IPS-18a (cell line): ENCODE measurements around the gene ECSIT.

Experiments used
- H3K27ac ChIP-seq: one replicate; pipeline ENCODE4 v1.5.1; 2013; ENCODE audit warnings: low read length
- H3K27me3 ChIP-seq: one replicate; pipeline ENCODE4 v1.6.1; 2013; ENCODE audit warnings: mild to moderate bottlenecking, low read length; ENCODE audit not compliant: control insufficient read depth, insufficient read depth
- H3K36me3 ChIP-seq: one replicate; pipeline ENCODE4 v1.6.1; 2013; ENCODE audit warnings: low read depth, low read length; ENCODE audit not compliant: control insufficient read depth
- H3K4me1 ChIP-seq: one replicate; pipeline ENCODE4 v1.6.1; 2013; ENCODE audit warnings: low read depth, low read length; ENCODE audit not compliant: control insufficient read depth
- H3K4me3 ChIP-seq: one replicate; pipeline ENCODE4 v1.5.1; 2013; ENCODE audit warnings: low read length
- H3K9ac ChIP-seq: one replicate; pipeline ENCODE4 v1.6.1; 2013; ENCODE audit warnings: mild to moderate bottlenecking, low read length, moderate library complexity
- H3K9me3 ChIP-seq: one replicate; pipeline ENCODE4 v1.6.1; 2013; ENCODE audit warnings: low read depth, low read length; ENCODE audit not compliant: control insufficient read depth

ECSIT gene

GRCh38 chr19:11541238-11541637 is 12.3 kb upstream of the ECSIT start:
- H3K9ac ChIP-seq = no peak overlapping the region

GRCh38 chr19:11540645-11541044 is 11.7 kb upstream of the ECSIT start:
- H3K27me3 ChIP-seq = no peaks in the 10 kb centered on the region
- H3K4me3 ChIP-seq = peak overlapping the region; percentile 31
- H3K27ac ChIP-seq = no peak overlapping the region
- no peak overlapping the region for H3K9ac ChIP-seq
- no peaks in the 10 kb centered on the region for H3K36me3 ChIP-seq
- H3K9me3 ChIP-seq = no peaks in the 10 kb centered on the region
- H3K4me1 ChIP-seq = peaks cover 11% of the 10 kb centered on the region

More at GRCh38 chr19:11541238-11541637, 12.3 kb upstream of the ECSIT start:
- Histone ChIP-seq H3K9me3 (no peaks in the 10 kb centered on the region), H3K36me3 (no peaks in the 10 kb centered on the region), H3K27me3 (no peaks in the 10 kb centered on the region), H3K27ac (no peak overlapping the region), H3K4me3 (no peak overlapping the region), H3K4me1 (peaks cover 11% of the 10 kb centered on the region)

- no peaks in the 10 kb centered on the region for H3K36me3 ChIP-seq
- peak overlapping the region; percentile 51 for H3K4me3 ChIP-seq
- peaks cover 3% of the 10 kb centered on the region for H3K27me3 ChIP-seq
- H3K27ac ChIP-seq = no peak overlapping the region
- no peaks in the 10 kb centered on the region for H3K9me3 ChIP-seq
- peak overlapping the region; percentile 25 for H3K9ac ChIP-seq
- H3K4me1 ChIP-seq = peaks cover 11% of the 10 kb centered on the region
Measured at GRCh38 chr19:11539495-11540365, 10.8 kb upstream of the ECSIT start.

DNA sequence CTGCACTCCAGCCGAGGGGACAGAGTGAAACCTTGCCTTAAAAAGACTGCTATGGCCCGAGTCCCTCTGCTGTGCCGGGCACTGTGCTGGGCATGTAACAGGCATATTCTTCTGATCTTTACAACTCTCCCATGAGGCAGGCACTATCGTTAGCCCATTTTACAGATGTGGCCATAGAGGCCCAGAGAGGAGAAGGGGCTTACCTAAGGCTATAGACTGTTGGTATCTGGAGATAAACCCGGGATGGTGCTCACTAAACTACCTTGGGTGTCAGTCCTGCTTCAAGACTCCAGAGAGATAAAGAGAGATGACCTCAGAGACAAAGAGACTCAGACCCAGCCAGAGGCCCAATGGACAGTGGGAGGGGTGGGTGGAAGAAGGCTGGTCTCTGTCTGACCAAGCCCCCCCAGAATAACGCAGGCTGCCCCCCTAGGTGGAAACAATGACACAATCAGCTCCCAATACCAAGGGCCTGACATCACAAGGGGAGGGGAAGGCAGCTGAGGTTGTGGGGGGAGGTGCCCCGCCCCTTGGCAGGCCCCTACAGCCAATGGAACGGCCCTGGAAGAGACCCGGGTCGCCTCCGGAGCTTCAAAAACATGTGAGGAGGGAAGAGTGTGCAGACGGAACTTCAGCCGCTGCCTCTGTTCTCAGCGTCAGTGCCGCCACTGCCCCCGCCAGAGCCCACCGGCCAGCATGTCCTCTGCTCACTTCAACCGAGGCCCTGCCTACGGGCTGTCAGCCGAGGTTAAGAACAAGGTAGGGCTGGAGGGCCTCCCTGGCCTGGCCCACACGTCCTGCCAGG is 9.5 kb upstream of the ECSIT start, which contains the start of gene CNN1:
TSS of gene CNN1 (plus strand) at position 620 of the 805 bp plus-strand sequence. CDS start at position 697, 77 bp downstream.
- H3K36me3 ChIP-seq = no peaks in the 10 kb centered on the region
- H3K4me3 ChIP-seq = peak within 1 kb of the TSS; percentile 51
- H3K9me3 ChIP-seq = no peaks in the 10 kb centered on the region
- peaks cover 11% of the 10 kb centered on the region for H3K27me3 ChIP-seq
- peaks cover 11% of the 10 kb centered on the region for H3K4me1 ChIP-seq
- no peak within 1 kb of the TSS for H3K27ac ChIP-seq
- H3K9ac ChIP-seq = no peak within 1 kb of the TSS

- Histone ChIP-seq H3K27ac (no peak overlapping the region), H3K4me1 (peaks cover 11% of the 10 kb centered on the region), H3K27me3 (peaks cover 11% of the 10 kb centered on the region), H3K4me3 (peak overlapping the region; percentile 67), H3K9ac (peak overlapping the region; percentile 65), H3K36me3 (no peaks in the 10 kb centered on the region), H3K9me3 (no peaks in the 10 kb centered on the region)
Measured at GRCh38 chr19:11535792-11536595, 7.1 kb upstream of the ECSIT start.

- Histone ChIP-seq H3K27me3 (peaks cover 11% of the 10 kb centered on the region), H3K4me1 (peaks cover 4% of the 10 kb centered on the region), H3K4me3 (no peak overlapping the region), H3K9ac (no peak overlapping the region), H3K36me3 (no peaks in the 10 kb centered on the region), H3K9me3 (no peaks in the 10 kb centered on the region), H3K27ac (no peak overlapping the region)
Measured at GRCh38 chr19:11534948-11535347, 6.0 kb upstream of the ECSIT start.

- H3K27me3 ChIP-seq = peaks cover 11% of the 10 kb centered on the region
- peaks cover 4% of the 10 kb centered on the region for H3K4me1 ChIP-seq
- H3K36me3 ChIP-seq = no peaks in the 10 kb centered on the region
- no peak overlapping the region for H3K9ac ChIP-seq
- H3K27ac ChIP-seq = no peak overlapping the region
- H3K4me3 ChIP-seq = no peak overlapping the region
- H3K9me3 ChIP-seq = no peaks in the 10 kb centered on the region
Measured at GRCh38 chr19:11534538-11534937, 5.6 kb upstream of the ECSIT start.

- Histone ChIP-seq H3K27ac (no peak overlapping the region), H3K9ac (no peak overlapping the region), H3K4me1 (no peaks in the 10 kb centered on the region), H3K36me3 (no peaks in the 10 kb centered on the region), H3K9me3 (no peaks in the 10 kb centered on the region), H3K4me3 (no peak overlapping the region), H3K27me3 (peaks cover 11% of the 10 kb centered on the region)
Measured at GRCh38 chr19:11530432-11530831, 1.5 kb upstream of the ECSIT start.

DNA sequence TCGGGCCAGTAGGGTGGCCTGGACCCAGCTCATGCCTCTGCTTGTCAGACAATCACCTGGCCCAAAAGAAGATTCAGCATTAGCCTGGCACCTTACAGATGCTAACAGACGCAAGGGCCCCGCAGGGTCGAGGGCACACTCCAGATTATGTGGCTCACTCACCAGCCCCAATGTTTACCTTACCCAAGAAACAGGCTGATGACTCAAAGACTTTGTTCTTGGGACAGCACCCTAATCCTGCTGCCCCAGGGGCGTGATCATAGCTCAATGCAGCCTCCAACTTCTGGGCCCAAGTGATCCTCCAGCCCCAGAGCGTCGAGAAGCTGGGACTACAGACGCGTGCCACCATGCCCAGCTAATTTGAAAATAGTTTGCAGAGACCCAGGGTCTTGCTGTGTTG is 9.8 kb downstream of the ECSIT start:
- H3K36me3 ChIP-seq = peaks cover 4% of the 10 kb centered on the region
- no peak overlapping the region for H3K4me3 ChIP-seq
- H3K9ac ChIP-seq = no peak overlapping the region
- no peaks in the 10 kb centered on the region for H3K27me3 ChIP-seq
- no peaks in the 10 kb centered on the region for H3K4me1 ChIP-seq
- H3K9me3 ChIP-seq = no peaks in the 10 kb centered on the region
- no peak overlapping the region for H3K27ac ChIP-seq

DNA sequence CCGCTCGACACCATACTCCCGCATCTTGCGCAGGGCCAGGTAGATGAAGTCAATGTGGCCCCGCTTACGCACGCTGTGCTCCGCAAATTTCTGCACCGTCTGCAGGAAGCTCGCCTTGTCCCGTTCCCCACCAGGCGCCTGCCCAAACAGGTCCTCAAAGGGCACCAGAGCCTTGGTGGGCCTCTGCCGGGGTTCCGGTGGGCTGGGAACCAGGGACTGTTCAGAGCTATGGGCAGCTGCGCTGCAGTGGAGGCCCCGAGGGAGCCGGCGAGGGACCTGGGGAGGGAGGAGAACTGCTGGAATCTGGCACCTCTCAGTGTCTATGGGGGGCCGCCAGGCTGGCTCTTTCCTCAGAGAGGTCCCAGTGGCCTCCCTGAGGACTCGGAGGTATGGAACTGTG is 15.0 kb downstream of the ECSIT start:
- Histone ChIP-seq H3K27ac (no peak overlapping the region), H3K9me3 (no peaks in the 10 kb centered on the region), H3K36me3 (peaks cover 4% of the 10 kb centered on the region), H3K4me1 (no peaks in the 10 kb centered on the region), H3K9ac (no peak overlapping the region), H3K4me3 (no peak overlapping the region), H3K27me3 (no peaks in the 10 kb centered on the region)

DNA sequence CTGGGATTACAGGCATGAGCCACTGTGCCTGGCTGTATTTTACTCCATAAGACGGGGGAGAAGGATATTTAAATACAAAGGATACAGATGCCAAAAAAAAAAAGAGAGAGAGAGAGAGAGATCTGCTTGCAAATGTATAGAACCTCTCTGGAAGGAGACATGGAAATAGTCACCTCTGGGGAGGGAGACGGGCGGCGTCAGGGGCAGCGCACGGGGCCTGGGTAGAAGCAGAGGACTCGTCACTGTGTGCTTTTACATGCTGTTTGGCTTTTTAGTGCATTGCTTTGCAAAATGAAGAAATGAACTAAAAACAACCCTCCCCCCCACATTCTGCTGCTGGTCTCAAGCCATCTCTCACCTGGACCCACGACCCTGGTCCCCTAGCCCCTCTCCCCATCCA is 18.5 kb downstream of the ECSIT start:
- Histone ChIP-seq H3K9me3 (no peaks in the 10 kb centered on the region), H3K4me3 (no peak overlapping the region), H3K9ac (no peak overlapping the region), H3K27me3 (no peaks in the 10 kb centered on the region), H3K36me3 (no peaks in the 10 kb centered on the region), H3K4me1 (no peaks in the 10 kb centered on the region), H3K27ac (no peak overlapping the region)
